ENCODE data around the gene INPP5J.

INPP5J gene

DNA sequence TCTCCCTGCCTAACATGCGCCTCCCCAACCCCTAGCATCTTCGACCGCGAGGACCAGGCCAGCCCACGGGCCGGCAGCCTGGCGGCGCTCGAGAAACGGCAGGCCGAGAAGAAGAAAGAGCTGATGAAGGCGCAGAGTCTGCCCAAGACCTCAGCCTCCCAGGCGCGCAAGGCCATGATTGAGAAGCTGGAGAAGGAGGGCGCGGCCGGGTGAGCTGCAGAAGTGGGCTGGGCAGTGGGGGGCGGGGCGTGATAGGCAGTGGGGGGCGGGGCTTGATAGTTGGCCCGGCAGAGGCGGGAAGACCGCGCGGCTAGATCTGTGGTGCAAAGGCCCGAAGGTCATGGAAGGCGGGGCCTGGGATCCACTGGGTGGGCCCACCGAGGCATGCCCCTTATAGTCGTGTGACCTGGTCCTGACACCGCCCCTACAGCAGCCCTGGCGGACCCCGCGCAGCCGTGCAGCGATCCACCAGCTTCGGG lies 24.1 kb upstream of the INPP5J start:
- Histone ChIP-seq H3F3A (ENCODE audit: control insufficient read depth, insufficient read depth) (no peaks in the 10 kb centered on the region), H3K4me3 (ENCODE audit: low read length) (no peak overlapping the region), H3K27me3 (ENCODE audit: control insufficient read depth, low read length) (no peaks in the 10 kb centered on the region), H3K36me3 (ENCODE audit: control insufficient read depth, low read length) (no peaks in the 10 kb centered on the region), H3K9me3 (ENCODE audit: control insufficient read depth, insufficient read depth, low read length) (no peaks in the 10 kb centered on the region), H3K4me2 (ENCODE audit: low read length) (no peak overlapping the region), H4K20me1 (ENCODE audit: control insufficient read depth, insufficient read depth, low read depth, low read length) (no peaks in the 10 kb centered on the region), H3K27ac (ENCODE audit: low read depth, low read length) (no peak overlapping the region), H3K9me2 (replicated peaks; ENCODE audit: control insufficient read depth, low read length) (no peaks in the 10 kb centered on the region), H3K4me1 (ENCODE audit: control insufficient read depth, low read length) (no peaks in the 10 kb centered on the region), H3K79me2 (ENCODE audit: control insufficient read depth, low read length) (no peaks in the 10 kb centered on the region)
- no peak for TF ChIP-seq EZH2phosphoT487 (IDR thresholded peaks at IDR 0.05; ENCODE audit: borderline replicate concordance, low read length)
- TF ChIP-seq, protein P1, sequence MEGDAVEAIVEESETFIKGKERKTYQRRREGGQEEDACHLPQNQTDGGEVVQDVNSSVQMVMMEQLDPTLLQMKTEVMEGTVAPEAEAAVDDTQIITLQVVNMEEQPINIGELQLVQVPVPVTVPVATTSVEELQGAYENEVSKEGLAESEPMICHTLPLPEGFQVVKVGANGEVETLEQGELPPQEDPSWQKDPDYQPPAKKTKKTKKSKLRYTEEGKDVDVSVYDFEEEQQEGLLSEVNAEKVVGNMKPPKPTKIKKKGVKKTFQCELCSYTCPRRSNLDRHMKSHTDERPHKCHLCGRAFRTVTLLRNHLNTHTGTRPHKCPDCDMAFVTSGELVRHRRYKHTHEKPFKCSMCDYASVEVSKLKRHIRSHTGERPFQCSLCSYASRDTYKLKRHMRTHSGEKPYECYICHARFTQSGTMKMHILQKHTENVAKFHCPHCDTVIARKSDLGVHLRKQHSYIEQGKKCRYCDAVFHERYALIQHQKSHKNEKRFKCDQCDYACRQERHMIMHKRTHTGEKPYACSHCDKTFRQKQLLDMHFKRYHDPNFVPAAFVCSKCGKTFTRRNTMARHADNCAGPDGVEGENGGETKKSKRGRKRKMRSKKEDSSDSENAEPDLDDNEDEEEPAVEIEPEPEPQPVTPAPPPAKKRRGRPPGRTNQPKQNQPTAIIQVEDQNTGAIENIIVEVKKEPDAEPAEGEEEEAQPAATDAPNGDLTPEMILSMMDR (IDR thresholded peaks at IDR 0.05; ENCODE audit: low read depth, low read length, poor library complexity, severe bottlenecking): no peak

DNA sequence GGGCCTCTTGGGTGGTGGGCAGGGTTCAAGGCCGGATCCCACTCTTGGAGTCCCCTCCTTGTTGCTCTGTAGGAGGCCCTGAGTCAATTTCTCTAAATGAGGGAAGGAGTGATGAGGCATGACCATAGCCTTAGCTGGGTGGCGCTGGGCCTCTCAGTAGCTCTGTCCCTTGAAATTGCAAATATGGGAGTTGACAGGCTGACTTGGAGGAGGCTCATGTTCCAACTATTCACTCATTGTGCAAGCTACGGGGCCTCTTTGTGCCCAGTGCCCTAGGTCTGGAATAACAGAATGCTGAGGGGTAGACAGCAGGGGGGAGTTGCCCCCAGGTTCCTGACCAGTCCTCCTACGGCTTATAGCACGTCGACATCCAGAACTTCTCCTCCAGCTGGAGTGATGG lies 23.4 kb upstream of the INPP5J start:
- Histone ChIP-seq H3K27ac (ENCODE audit: low read depth, low read length) (no peak overlapping the region), H3F3A (ENCODE audit: control insufficient read depth, insufficient read depth) (no peaks in the 10 kb centered on the region), H3K79me2 (ENCODE audit: control insufficient read depth, low read length) (no peaks in the 10 kb centered on the region), H3K4me1 (ENCODE audit: control insufficient read depth, low read length) (no peaks in the 10 kb centered on the region), H3K4me2 (ENCODE audit: low read length) (no peak overlapping the region), H3K9me3 (ENCODE audit: control insufficient read depth, insufficient read depth, low read length) (no peaks in the 10 kb centered on the region), H3K9me2 (replicated peaks; ENCODE audit: control insufficient read depth, low read length) (no peaks in the 10 kb centered on the region), H3K4me3 (ENCODE audit: low read length) (no peak overlapping the region), H4K20me1 (ENCODE audit: control insufficient read depth, insufficient read depth, low read depth, low read length) (no peaks in the 10 kb centered on the region), H3K27me3 (ENCODE audit: control insufficient read depth, low read length) (no peaks in the 10 kb centered on the region), H3K36me3 (ENCODE audit: control insufficient read depth, low read length) (no peaks in the 10 kb centered on the region)
- TF ChIP-seq EZH2phosphoT487 (IDR thresholded peaks at IDR 0.05; ENCODE audit: borderline replicate concordance, low read length): no peak
- TF ChIP-seq, protein P1 (IDR thresholded peaks at IDR 0.05; ENCODE audit: low read depth, low read length, poor library complexity, severe bottlenecking): no peak

DNA sequence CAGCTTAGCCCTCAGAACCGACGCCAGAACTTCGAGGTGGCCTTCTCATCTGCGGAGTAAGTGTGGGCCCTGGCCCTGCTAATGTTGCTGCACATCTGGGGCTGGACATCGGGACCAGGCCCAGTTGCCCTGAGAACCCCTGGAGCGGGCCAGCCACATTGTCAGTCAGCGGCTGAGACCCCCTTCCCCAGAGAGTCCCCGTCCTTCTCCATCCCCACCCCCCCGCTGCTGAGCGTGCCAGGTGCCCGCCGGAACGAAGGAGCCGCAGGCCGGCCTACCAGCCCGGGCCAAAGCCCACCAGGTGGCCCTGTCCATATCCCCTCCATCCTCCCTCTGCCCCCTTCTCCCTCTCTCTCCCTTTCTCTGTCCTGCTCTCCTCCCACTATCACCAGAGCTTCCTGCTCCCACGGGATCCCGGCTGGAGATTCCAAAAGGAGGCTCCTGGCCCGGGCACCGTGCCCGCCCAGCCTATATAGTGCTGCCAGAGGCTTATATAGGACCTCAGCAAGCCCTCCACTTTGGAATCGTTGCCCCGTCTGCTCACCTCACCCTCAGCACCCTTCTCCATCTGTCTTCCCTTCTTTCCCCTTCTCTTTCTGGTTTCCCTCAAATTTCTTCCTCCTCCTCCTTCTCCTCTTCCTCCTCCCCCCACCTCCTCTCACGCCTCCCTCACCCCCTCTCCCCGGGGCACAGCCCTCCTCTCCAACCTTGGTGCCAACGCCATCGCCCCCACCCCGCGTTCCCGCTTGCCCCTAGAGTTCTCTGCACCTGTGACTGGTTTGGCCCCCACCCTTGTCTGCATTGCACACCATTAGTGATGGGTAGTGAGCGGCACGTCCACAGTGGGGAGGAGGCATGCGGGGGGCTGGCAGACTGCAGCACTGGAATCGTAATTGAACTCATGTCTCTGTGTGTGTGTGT lies 22.7 kb upstream of the INPP5J start:
- no peaks in the 10 kb centered on the region for H3F3A ChIP-seq (ENCODE audit: control insufficient read depth, insufficient read depth)
- TF ChIP-seq, protein P1 (IDR thresholded peaks at IDR 0.05; ENCODE audit: low read depth, low read length, poor library complexity, severe bottlenecking): no peak
- TF ChIP-seq EZH2phosphoT487 (IDR thresholded peaks at IDR 0.05; ENCODE audit: borderline replicate concordance, low read length): no peak
- no peaks in the 10 kb centered on the region for H3K9me2 ChIP-seq (replicated peaks; ENCODE audit: control insufficient read depth, low read length)
- no peaks in the 10 kb centered on the region for H3K79me2 ChIP-seq (ENCODE audit: control insufficient read depth, low read length)
- no peaks in the 10 kb centered on the region for H3K36me3 ChIP-seq (ENCODE audit: control insufficient read depth, low read length)
- no peaks in the 10 kb centered on the region for H3K4me1 ChIP-seq (ENCODE audit: control insufficient read depth, low read length)
- no peaks in the 10 kb centered on the region for H4K20me1 ChIP-seq (ENCODE audit: control insufficient read depth, insufficient read depth, low read depth, low read length)
- H3K4me3 ChIP-seq (ENCODE audit: low read length): no peak overlapping the region
- H3K4me2 ChIP-seq (ENCODE audit: low read length): no peak overlapping the region
- H3K27me3 ChIP-seq (ENCODE audit: control insufficient read depth, low read length): no peaks in the 10 kb centered on the region
- H3K9me3 ChIP-seq (ENCODE audit: control insufficient read depth, insufficient read depth, low read length): no peaks in the 10 kb centered on the region
- H3K27ac ChIP-seq (ENCODE audit: low read depth, low read length): no peak overlapping the region
